ENCODE measurements around the gene FCRL6.

Gene FCRL6

GRCh38 chr1:159860456-159860855, 58.3 kb downstream of the FCRL6 start:
- POLR2A ChIA-PET: interaction anchor here (1.3 kb wide), 1 partner anchor 64 kb away, joined by 3 read pairs; no protein-coding TSS in a partner anchor
- CTCF ChIA-PET: interaction anchor here (0.5 to 1.6 kb wide), 2 partner anchors 30 to 649 kb away, joined by 3 to 8 read pairs; no protein-coding TSS in a partner anchor

GRCh38 chr1:159861218-159861617, 59.1 kb downstream of the FCRL6 start:
- H3K4me1 ChIP-seq (ENCODE audit: control insufficient read depth, insufficient read depth, low read length): no peaks in the 10 kb centered on the region
- TF ChIP-seq AEBP2 (tag by site-specific recombination; IDR thresholded peaks at IDR 0.05; ENCODE audit: borderline replicate concordance): no peak
- TF ChIP-seq PRDM1 (tag by site-specific recombination; IDR thresholded peaks at IDR 0.05): no peak
- no peak for TF ChIP-seq ZBTB11 (tag by site-specific recombination; conservative IDR thresholded peaks at IDR 0.05; ENCODE audit: low read depth)
- TF ChIP-seq ZNF658 (tag by site-specific recombination; IDR thresholded peaks at IDR 0.05): no peak
- TF ChIP-seq ZNF138 (tag by site-specific recombination; IDR thresholded peaks at IDR 0.05; ENCODE audit: borderline replicate concordance): no peak
- no peak for TF ChIP-seq KLF16 (tag by site-specific recombination; IDR thresholded peaks at IDR 0.05)
- TF ChIP-seq ZBTB10 (tag by site-specific recombination; IDR thresholded peaks at IDR 0.05): no peak
- TF ChIP-seq OSR2 (tag by site-specific recombination; IDR thresholded peaks at IDR 0.05): no peak
- TF ChIP-seq ZBTB20 (tag by site-specific recombination; IDR thresholded peaks at IDR 0.05): no peak
- no peak for TF ChIP-seq ZNF10 (tag by site-specific recombination; IDR thresholded peaks at IDR 0.05)
- TF ChIP-seq ZNF121 (tag by site-specific recombination; IDR thresholded peaks at IDR 0.05): no peak
- TF ChIP-seq MZF1 (tag by site-specific recombination; IDR thresholded peaks at IDR 0.05; ENCODE audit: borderline replicate concordance): no peak
- no peak for TF ChIP-seq ZNF221 (tag by site-specific recombination; IDR thresholded peaks at IDR 0.05; ENCODE audit: borderline replicate concordance)
- no peak for TF ChIP-seq KLF10 (tag by site-specific recombination; IDR thresholded peaks at IDR 0.05)
- no peak for TF ChIP-seq ZEB2 (tag by site-specific recombination; IDR thresholded peaks at IDR 0.05)
- TF ChIP-seq ZBTB49 (tag by site-specific recombination; IDR thresholded peaks at IDR 0.05; ENCODE audit: low read depth): no peak
- no peak for TF ChIP-seq ZNF175 (tag by site-specific recombination; IDR thresholded peaks at IDR 0.05)
- no peak for TF ChIP-seq SCRT2 (tag by site-specific recombination; IDR thresholded peaks at IDR 0.05)
- no peak for TF ChIP-seq ZNF169 (tag by site-specific recombination; IDR thresholded peaks at IDR 0.05)
- no peak for TF ChIP-seq ZNF747 (tag by site-specific recombination; IDR thresholded peaks at IDR 0.05)
- ChIA-PET POLR2A (no interaction called here), CTCF (interaction anchor here (1.6 kb wide), 1 partner anchor 30 kb away, joined by 8 read pairs; no protein-coding TSS in a partner anchor)
- no peak overlapping the region for H3K27ac ChIP-seq (ENCODE audit: extremely low read depth, low read depth, low read length)
- H3K4me3 ChIP-seq (ENCODE audit: low read depth, low read length): no peak overlapping the region
- no peaks in the 10 kb centered on the region for H3K9me3 ChIP-seq (ENCODE audit: control insufficient read depth, insufficient read depth, low read depth, low read length)
- no peaks in the 10 kb centered on the region for H3K36me3 ChIP-seq (ENCODE audit: control insufficient read depth in 2 of 2, insufficient read depth in 1 of 2, low read length in 2 of 2)

More at GRCh38 chr1:159860456-159860855, 58.3 kb downstream of the FCRL6 start:
- TF ChIP-seq ZNF202 (tag by site-specific recombination; IDR thresholded peaks at IDR 0.05; ENCODE audit: borderline replicate concordance) (no peak), ZIC2 (tag by site-specific recombination; IDR thresholded peaks at IDR 0.05) (peak; percentile 40), ZBTB17 (tag by site-specific recombination; IDR thresholded peaks at IDR 0.05) (no peak), ZFP69B (tag by site-specific recombination; IDR thresholded peaks at IDR 0.05) (no peak), PRDM1 (tag by site-specific recombination; IDR thresholded peaks at IDR 0.05) (no peak), ZNF366 (tag by site-specific recombination; conservative IDR thresholded peaks at IDR 0.05) (no peak)
- H3K9me3 ChIP-seq (ENCODE audit: control insufficient read depth, insufficient read depth, low read depth, low read length): no peaks in the 10 kb centered on the region
- no peaks in the 10 kb centered on the region for H3K4me1 ChIP-seq (ENCODE audit: control insufficient read depth, insufficient read depth, low read length)
- H3K27ac ChIP-seq (ENCODE audit: extremely low read depth, low read depth, low read length): no peak overlapping the region
- H3K36me3 ChIP-seq (ENCODE audit: control insufficient read depth in 2 of 2, insufficient read depth in 1 of 2, low read length in 2 of 2): no peaks in the 10 kb centered on the region
- H3K4me3 ChIP-seq (ENCODE audit: low read depth, low read length): no peak overlapping the region

Measured in HEK293 (cell line).